HG02610 (cell line): ENCODE results near the gene KCNT2.
"Not testable (repeated sequence)": the region's sequence is repeated elsewhere in the genome, so short reads cannot be mapped to it uniquely, and the experiment has no call there.

Source experiments
- ATAC-seq: cut with Tn5 transposase; IDR thresholded peaks from one replicate; pipeline ENCODE4 v1.9.1; 2021; ENCODE audit warnings: mild to moderate bottlenecking, moderate library complexity; ENCODE audit not compliant: unreplicated experiment

Gene KCNT2

DNA sequence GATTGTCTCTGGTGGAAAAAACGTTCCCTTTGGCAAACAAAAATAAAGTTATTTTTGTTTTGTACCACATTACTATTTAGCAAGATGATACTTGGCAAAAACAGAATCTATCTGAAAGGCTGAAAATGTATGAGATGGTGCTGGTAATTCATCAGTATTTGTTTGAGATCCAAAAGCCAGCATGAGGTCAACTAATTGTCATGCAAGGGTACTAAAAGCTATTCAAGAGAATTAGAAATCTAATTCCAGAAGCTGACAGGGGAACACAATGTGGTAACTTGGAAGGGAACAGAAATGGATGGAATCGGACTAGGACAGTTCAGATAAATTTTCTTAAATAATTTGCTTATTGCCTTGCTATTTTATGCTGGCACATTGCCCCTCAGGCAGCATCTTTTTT, 263.8 kb downstream of the KCNT2 start:
- no peak for ATAC-seq

- ATAC-seq = no peak
Measured at GRCh38 chr1:196324345-196324744, 283.9 kb downstream of the KCNT2 start.

GRCh38 chr1:196323869-196324268, 284.4 kb downstream of the KCNT2 start:
- no peak for ATAC-seq

GRCh38 chr1:196319301-196319700, 288.9 kb downstream of the KCNT2 start:
- ATAC-seq = no peak

- ATAC-seq = no peak
Measured at GRCh38 chr1:196317535-196318522, 290.4 kb downstream of the KCNT2 start.

DNA sequence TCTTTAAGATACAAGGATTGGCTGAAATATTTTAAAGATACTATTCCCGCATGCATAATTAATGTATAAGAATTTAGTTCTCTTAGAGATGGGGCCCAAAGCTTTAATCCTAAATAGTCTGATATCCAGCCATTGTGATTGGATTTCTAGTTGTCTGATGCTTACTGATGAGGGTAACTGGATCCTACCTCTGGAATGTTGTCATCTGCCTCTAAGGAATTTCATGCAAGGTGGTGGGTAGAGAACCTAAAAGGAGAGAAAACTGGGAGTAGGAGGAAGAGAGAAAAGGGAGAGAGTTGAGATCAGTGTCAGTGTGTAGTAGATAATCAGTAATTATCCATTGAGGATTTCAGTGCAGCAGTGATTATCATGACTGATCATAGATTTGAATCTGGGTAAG, 295.5 kb downstream of the KCNT2 start:
- ATAC-seq = no peak

DNA sequence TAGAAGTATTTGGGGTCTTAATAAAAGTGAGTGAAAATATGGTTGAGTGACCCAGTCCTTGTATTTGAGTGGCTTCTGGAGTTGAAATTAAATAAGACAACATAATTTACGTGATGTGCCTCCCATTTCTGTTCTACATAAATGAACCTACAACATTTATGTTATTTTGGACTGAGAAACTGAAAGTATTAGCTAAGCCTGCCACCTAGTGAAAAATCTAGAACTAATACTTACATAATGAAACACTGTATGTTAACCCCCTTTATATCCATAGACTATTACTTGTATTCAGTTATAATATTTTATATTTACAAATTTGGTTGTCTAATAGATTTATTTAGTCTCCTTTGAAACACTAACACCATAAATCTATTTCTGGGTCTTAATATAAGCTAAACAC, 298.9 kb downstream of the KCNT2 start:
- no peak for ATAC-seq

GRCh38 chr1:196308176-196308575, 300.1 kb downstream of the KCNT2 start:
- no peak for ATAC-seq

GRCh38 chr1:196306421-196306820, 301.8 kb downstream of the KCNT2 start:
- ATAC-seq = no peak

- no peak for ATAC-seq
Measured at GRCh38 chr1:196305216-196305615, 303.0 kb downstream of the KCNT2 start.

- ATAC-seq = no peak
Measured at GRCh38 chr1:196302981-196303380, 305.3 kb downstream of the KCNT2 start.

- ATAC-seq = no peak
Measured at GRCh38 chr1:196302420-196302819, 305.8 kb downstream of the KCNT2 start.

- no peak for ATAC-seq
Measured at GRCh38 chr1:196295766-196296165, 312.5 kb downstream of the KCNT2 start.

DNA sequence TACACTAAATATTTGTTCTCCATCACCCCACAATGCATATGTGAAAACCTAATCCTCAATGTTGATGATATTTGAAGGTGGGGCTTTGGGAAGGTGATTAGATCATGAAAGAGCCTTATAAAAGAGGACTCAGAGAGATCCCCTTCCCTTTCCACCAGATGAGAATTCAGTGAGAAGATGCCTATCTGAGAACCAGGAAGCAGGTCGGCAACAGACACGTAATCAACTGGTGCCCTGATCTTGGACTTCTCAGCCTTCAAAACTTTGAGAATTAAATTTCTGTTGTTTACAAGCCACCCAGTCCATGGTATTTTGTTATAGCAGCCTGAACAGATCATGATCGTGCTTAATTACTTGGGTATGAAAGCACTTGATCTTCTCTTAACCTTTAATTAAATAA, 329.4 kb downstream of the KCNT2 start:
- no peak for ATAC-seq

DNA sequence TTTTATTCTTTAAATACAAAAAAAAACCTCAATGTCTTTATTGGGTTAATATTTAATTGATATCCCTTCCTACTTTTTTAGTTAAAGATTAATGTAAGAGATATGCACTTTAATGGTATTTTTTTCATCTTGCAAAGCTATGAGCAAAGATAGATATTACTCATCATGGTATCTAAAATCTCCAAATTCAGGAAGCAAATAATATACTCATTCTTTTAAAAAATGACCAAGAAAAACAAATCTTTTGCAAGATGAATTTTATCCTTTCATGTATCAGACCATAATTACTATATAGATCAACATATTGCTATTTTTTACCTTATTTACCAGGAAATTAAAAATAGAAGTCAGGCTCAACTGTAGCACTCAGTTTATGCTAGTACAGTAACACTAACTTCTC, 330.4 kb downstream of the KCNT2 start:
- no peak for ATAC-seq

DNA sequence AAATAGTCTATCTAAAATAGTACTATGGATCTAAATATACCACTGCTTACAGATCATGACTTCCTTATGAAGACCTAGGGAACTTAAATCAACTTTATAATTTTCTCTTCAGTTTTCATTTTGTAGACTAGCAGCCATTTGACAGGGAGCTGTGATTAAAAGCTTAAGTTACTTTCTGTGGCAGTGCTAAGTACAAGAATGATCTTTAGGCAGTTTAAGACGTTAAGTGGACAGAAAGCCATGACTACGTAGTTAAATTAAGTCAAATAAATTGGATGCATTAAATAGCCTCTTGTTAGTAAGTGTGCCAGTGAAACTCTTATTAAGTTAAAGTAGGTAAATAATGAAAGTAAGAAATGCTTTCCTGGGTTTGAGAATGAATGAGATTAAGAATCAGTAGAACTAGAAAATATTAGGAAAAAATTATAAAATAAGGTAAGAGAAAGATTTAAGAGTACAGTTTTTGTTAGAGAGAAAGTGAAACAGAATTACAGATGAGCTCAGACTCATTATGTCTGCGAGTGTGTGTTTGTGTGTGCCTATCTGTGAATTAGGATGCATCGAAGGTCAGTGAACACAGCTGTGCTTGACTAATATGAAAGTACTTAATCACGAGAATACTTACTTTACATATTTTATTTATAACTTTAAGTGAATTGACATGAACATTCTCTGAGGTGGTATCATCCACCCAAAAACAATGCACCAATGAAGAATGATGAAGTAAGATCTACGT, 336.9 kb downstream of the KCNT2 start:
- no peak for ATAC-seq

DNA sequence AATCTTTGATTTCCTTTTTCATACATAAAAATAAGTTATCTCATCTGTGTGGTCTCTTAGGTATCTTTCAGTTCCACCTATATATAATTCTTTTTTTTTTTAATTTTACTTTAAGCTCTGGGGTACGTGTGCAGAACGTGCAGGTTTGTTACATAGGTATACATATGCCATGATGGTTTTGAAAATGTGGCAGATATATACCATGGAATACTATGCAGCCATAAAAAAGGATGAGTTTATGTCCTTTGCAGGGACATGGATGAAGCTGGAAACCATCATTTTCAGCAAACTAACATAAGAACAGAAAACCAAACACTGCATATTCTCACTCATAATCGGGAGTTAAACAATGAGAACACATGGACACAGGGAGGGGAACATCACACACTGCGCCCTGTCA, 345.2 kb downstream of the KCNT2 start:
- ATAC-seq = not testable (repeated sequence)

DNA sequence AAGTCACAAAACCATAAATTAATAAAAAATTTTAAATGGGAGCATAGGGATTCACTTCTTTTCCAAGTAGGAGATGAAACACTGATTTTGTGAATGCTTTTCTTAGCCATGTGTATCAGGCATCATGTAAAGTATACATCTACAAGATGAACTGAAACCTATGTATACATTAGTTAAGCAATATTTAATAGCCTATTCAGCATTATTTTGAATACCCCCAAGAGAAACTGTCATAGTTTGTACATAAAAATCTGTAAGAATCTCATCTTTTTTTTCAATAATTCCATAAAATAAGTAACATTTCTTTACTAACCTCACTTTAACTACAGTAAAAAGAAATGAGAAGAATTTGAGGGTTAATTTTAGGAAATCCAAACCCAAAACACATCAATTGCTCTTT, 348.0 kb downstream of the KCNT2 start:
- ATAC-seq = no peak

GRCh38 chr1:196259316-196259715, 348.9 kb downstream of the KCNT2 start:
- no peak for ATAC-seq

DNA sequence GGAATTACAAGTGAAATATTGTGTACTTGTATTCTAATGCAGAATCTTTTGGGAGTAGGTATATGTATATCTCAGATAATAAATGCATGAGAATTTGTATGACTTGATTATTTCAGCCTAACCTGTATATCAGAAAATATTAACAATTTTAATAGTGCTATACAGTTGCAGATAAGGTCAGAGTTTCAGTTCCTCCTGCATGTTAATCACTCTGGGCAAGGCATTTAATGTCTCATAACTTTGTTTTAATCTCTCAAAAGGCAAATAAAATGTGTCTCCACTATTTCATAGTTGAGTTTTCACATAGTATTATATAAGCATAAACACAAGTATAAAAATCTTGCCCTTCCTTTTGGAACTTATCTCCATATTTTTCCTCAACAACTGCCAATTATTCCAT, 352.5 kb downstream of the KCNT2 start:
- ATAC-seq = no peak

- no peak for ATAC-seq
Measured at GRCh38 chr1:196229546-196229945, 378.7 kb downstream of the KCNT2 start.

DNA sequence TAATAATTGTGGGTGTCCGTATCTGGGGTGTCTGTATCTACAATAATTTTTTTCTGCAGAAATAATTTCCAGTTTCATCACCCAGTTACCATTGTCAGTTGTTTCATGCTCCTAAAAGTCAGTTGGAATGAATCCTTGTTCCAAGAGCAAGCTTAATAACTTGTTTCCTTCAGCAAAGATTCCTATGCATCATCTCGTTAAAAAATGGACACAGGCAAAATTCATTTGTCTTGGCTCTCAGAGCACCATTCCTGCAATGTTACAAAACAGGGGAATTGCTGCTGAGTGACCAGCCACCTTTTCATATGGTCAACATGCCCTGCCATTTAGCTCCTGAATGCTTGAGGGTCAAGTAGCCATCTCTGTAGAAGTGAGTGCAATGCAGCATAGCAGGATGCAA, 393.4 kb downstream of the KCNT2 start:
- no peak for ATAC-seq
